ENCODE results near the gene PRKN.

The PRKN gene

DNA sequence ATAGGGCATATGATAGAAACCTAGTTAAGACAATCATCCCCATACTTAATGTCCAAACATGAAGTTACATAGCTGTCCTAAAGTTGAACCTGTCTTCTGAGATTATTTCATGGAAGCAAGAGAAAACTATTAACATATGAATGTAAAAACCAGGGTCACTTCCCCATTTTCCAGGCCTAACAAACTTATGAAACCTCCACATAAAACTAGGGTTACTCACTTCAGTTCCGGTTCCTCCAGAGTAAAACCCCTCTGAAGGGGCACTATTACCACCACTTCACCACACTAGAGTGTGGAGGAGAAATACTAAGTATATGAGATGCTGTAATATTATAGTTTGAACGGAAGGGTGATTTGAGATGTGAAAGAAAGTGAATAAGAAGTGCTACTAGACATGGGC lies 14.9 kb downstream of the PRKN start:
- H3K4me3 ChIP-seq (ENCODE audit: low read depth, low read length), result no peak overlapping the region
- DNase-seq (ENCODE audit: low read depth), result no peak
- TF ChIP-seq, protein P1, sequence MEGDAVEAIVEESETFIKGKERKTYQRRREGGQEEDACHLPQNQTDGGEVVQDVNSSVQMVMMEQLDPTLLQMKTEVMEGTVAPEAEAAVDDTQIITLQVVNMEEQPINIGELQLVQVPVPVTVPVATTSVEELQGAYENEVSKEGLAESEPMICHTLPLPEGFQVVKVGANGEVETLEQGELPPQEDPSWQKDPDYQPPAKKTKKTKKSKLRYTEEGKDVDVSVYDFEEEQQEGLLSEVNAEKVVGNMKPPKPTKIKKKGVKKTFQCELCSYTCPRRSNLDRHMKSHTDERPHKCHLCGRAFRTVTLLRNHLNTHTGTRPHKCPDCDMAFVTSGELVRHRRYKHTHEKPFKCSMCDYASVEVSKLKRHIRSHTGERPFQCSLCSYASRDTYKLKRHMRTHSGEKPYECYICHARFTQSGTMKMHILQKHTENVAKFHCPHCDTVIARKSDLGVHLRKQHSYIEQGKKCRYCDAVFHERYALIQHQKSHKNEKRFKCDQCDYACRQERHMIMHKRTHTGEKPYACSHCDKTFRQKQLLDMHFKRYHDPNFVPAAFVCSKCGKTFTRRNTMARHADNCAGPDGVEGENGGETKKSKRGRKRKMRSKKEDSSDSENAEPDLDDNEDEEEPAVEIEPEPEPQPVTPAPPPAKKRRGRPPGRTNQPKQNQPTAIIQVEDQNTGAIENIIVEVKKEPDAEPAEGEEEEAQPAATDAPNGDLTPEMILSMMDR (IDR thresholded peaks at IDR 0.05; ENCODE audit: low read depth, low read length, missing control alignments), result no peak

DNA sequence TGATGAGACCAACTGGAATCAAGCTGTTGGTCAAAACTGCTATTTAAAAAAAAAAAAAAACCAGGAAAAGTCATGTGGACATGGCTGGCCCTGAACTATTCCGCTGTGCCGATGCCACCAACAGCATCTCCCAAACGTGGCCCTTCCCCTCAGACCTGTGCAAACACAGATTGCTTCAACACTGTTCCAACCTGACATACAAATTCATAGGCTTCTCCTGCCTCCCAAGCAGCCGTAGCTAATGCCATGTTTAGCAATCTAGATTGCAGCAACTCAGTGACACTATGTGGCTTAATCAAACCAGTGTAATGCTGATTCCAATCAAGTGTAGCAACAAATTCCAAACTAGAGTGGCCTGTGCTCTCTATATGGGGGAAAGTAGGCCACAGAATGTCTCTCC lies 16.2 kb downstream of the PRKN start:
- no peak for DNase-seq (ENCODE audit: low read depth)
- TF ChIP-seq, protein P1 (IDR thresholded peaks at IDR 0.05; ENCODE audit: low read depth, low read length, missing control alignments), result no peak
- H3K4me3 ChIP-seq (ENCODE audit: low read depth, low read length), result no peak overlapping the region

DNA sequence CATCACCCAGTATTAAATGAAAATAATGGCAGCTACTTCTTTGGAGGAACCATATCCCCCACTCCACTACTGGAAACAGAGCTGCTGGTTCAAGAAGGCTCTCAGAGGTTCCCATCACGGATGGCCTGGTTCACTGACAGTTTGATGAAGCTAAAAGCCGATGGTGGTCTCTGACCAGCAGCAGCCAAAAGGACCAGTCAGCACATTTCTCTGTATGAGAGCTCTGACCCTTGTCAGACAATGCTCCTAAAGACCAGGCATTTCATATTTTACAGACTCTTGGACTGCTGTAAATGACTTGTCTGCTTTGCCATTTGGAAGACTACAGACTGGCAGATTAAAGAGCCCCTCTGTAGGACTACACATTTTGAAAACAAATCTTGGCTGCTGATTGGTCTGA lies 16.6 kb downstream of the PRKN start:
- TF ChIP-seq, protein P1 (IDR thresholded peaks at IDR 0.05; ENCODE audit: low read depth, low read length, missing control alignments), result no peak
- DNase-seq (ENCODE audit: low read depth), result no peak
- no peak overlapping the region for H3K4me3 ChIP-seq (ENCODE audit: low read depth, low read length)

DNA sequence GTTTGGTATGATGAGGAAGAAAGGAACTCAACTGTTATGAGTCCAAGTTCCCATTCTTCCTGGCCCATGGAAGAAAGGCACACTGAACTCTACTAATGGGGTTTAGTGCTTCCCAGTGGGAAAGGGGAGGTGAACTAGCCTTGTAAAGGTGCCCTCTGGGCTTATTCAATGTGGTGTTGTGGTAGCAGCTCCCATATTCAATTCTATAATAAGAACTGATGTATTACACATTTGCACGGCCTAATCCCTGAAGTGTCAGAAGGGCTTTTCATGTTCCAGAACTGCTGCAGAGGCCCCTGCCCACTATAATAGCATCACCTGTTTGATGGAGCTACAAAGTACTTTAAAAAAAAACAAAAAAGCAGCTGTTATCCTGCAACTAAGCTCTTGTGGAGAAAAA lies 17.1 kb downstream of the PRKN start:
- DNase-seq (ENCODE audit: low read depth), result no peak
- TF ChIP-seq, protein P1 (IDR thresholded peaks at IDR 0.05; ENCODE audit: low read depth, low read length, missing control alignments), result no peak
- H3K4me3 ChIP-seq (ENCODE audit: low read depth, low read length), result no peak overlapping the region

GRCh38 chr6:162709431-162709830 lies 18.1 kb downstream of the PRKN start:
- TF ChIP-seq, protein P1 (IDR thresholded peaks at IDR 0.05; ENCODE audit: low read depth, low read length, missing control alignments), result no peak
- no peak for DNase-seq (ENCODE audit: low read depth)

GRCh38 chr6:162708971-162709370 lies 18.6 kb downstream of the PRKN start:
- TF ChIP-seq, protein P1 (IDR thresholded peaks at IDR 0.05; ENCODE audit: low read depth, low read length, missing control alignments), result no peak
- H3K4me3 ChIP-seq (ENCODE audit: low read depth, low read length), result no peak overlapping the region
- DNase-seq (ENCODE audit: low read depth), result no peak

More at GRCh38 chr6:162709431-162709830, 18.1 kb downstream of the PRKN start:
- no peak overlapping the region for H3K4me3 ChIP-seq (ENCODE audit: low read depth, low read length)

DNA sequence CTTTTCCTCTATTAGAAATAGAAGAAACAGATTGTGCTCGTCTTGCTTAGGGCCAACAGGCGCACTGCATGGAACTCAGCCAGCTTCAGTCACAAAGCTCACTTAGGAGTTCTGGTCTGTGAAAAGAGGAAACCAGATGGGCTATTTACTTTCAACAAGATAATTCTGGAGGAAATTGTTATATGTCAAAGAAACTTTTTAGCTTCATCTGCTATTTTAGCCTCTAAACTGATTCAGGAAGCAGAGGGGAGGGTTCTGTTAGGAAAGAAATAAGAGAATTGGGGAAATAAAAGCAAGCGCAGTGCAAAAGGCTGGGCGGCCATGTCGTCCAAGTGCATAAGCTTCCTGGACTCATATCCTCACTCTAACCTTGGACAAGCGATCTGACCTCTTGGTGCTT lies 21.3 kb downstream of the PRKN start:
- H3K4me3 ChIP-seq (ENCODE audit: low read depth, low read length), result no peak overlapping the region
- DNase-seq (ENCODE audit: low read depth), result no peak
- TF ChIP-seq, protein P1 (IDR thresholded peaks at IDR 0.05; ENCODE audit: low read depth, low read length, missing control alignments), result no peak

All from GM12864 (cell line).